Liver (tissue), 3 donors: ENCODE measurements around the gene POLR2L.

Experiments
- CTCF ChIP-seq: fragments of 150-350 bp; IDR thresholded peaks from 2 replicates; pipeline ENCODE4 v1.5.1; 2017; ENCODE audit warnings: improper control_type of control experiment, low read depth, low read length; ENCODE audit not compliant: missing input control
- EGR1 ChIP-seq, 2 donors: IDR thresholded peaks; 2 replicates each; pipeline ENCODE4 v1.6.1; 2016 to 2018; ENCODE audit warnings: antibody characterized with exemption in 2 of 2, low read depth in 2 of 2
- HNF4A ChIP-seq, 2 donors: conservative IDR thresholded peaks; 2 replicates each; pipeline ENCODE4 v1.6.1; 2016; ENCODE audit warnings: antibody characterized with exemption in 2 of 2, mild to moderate bottlenecking in 2 of 2
- HNF4G ChIP-seq: IDR thresholded peaks from 2 replicates; pipeline ENCODE4 v1.6.1; 2016; ENCODE audit warnings: antibody characterized with exemption
- JUND ChIP-seq, 2 donors: IDR thresholded peaks; 2 replicates each; pipeline ENCODE4 v1.6.1; 2016; ENCODE audit warnings: antibody characterized with exemption in 2 of 2
- TAF1 ChIP-seq: conservative IDR thresholded peaks from 2 replicates; pipeline ENCODE4 v1.6.1; 2016; ENCODE audit warnings: antibody characterized with exemption, mild to moderate bottlenecking
- YY1 ChIP-seq: IDR thresholded peaks from 2 replicates; pipeline ENCODE4 v1.6.1; 2016; ENCODE audit warnings: antibody characterized with exemption, mild to moderate bottlenecking
- ZBTB33 ChIP-seq: IDR thresholded peaks from 2 replicates; pipeline ENCODE4 v1.6.1; 2016; ENCODE audit warnings: antibody characterized with exemption
- donor health status: healthy.
- donor health status: healthy.

- no peak for TF ChIP-seq CTCF
- TF ChIP-seq HNF4A (conservative IDR thresholded peaks at IDR 0.05) = peak in 1 of 2 donors; percentile 20
- TF ChIP-seq JUND (IDR thresholded peaks at IDR 0.05) = no peak
- TF ChIP-seq ZBTB33 = no peak
- no peak for TF ChIP-seq HNF4G
- TF ChIP-seq YY1 = no peak
- TF ChIP-seq EGR1 (IDR thresholded peaks at IDR 0.05; ENCODE audit: low read depth in 2 of 2) = no peak
- no peak for TF ChIP-seq TAF1
Measured at GRCh38 chr11:844693-845644, 2.6 kb upstream of the POLR2L start.
